SK-MEL-5 (cell line): ENCODE measurements around the gene ITGA11. TPM values are rescaled to one million over a fixed set of nuclear protein-coding genes. Genes with fewer than 3 reads are reported as not detected.

ENCODE experiments used
- DNase-seq: peaks from one replicate; pipeline ENCODE4 v3.0.0-alpha.2; 2016; ENCODE audit warnings: low read depth, low spot score
- in situ Hi-C: cut with HindIII; loops from 2 replicates; pipeline ENCODE4 v1.10.0; 2016; ENCODE audit warnings: low sequenced_read_pairs, high pct_unique_total_duplicates, low pct_unique_long_range_greater_than_20kb
- total RNA-seq: library from RNA; depleted of rRNA; stranded (reverse); fragments of >200 nt; shearing (Covaris generic); gene quantifications from 2 replicates; pipeline ENCODE4 v1.2.3, GENCODE V29; 2014

ITGA11 gene
- total RNA-seq, 1 experiment from 2014 or later: not detected

- in situ Hi-C loops: no loop called here
- DNase-seq: no peak
Measured at GRCh38 chr15:68335655-68336054, 96.3 kb downstream of the ITGA11 start.

GRCh38 chr15:68335251-68335650 is 96.7 kb downstream of the ITGA11 start:
- in situ Hi-C loops: no loop called here
- DNase-seq: peak; percentile 13

- DNase-seq: peak; percentile 15
- in situ Hi-C loops: no loop called here
Measured at GRCh38 chr15:68334661-68335124, 97.3 kb downstream of the ITGA11 start.

GRCh38 chr15:68333775-68334470 is 98.0 kb downstream of the ITGA11 start:
- in situ Hi-C loops: no loop called here
- peak; percentile 13 for DNase-seq

GRCh38 chr15:68332266-68332665 is 99.7 kb downstream of the ITGA11 start:
- in situ Hi-C loops: no loop called here
- DNase-seq: no peak

GRCh38 chr15:68330901-68331300 is 101.1 kb downstream of the ITGA11 start:
- no peak for DNase-seq
- in situ Hi-C loops: no loop called here

- no peak for DNase-seq
- in situ Hi-C loops: no loop called here
Measured at GRCh38 chr15:68330416-68330815, 101.5 kb downstream of the ITGA11 start.

GRCh38 chr15:68328964-68329363 is 103.0 kb downstream of the ITGA11 start:
- DNase-seq: no peak
- in situ Hi-C loops: no loop called here

GRCh38 chr15:68328443-68328842 is 103.5 kb downstream of the ITGA11 start:
- in situ Hi-C loops: no loop called here
- no peak for DNase-seq

GRCh38 chr15:68326711-68327354 is 105.1 kb downstream of the ITGA11 start:
- no peak for DNase-seq
- in situ Hi-C loops: no loop called here

GRCh38 chr15:68325726-68326125 is 106.2 kb downstream of the ITGA11 start:
- DNase-seq: no peak
- in situ Hi-C loops: no loop called here

GRCh38 chr15:68322796-68323195 is 109.2 kb downstream of the ITGA11 start:
- DNase-seq: no peak
- in situ Hi-C loops: no loop called here

- DNase-seq: no peak
- in situ Hi-C loops: no loop called here
Measured at GRCh38 chr15:68321229-68321628, 110.7 kb downstream of the ITGA11 start.

- in situ Hi-C loops: no loop called here
- DNase-seq: no peak
Measured at GRCh38 chr15:68319997-68320396, 112.0 kb downstream of the ITGA11 start.

GRCh38 chr15:68318931-68319909 is 112.7 kb downstream of the ITGA11 start:
- DNase-seq: no peak
- in situ Hi-C loops: no loop called here

GRCh38 chr15:68318008-68318835 is 113.7 kb downstream of the ITGA11 start:
- in situ Hi-C loops: no loop called here
- no peak for DNase-seq

- no peak for DNase-seq
- in situ Hi-C loops: no loop called here
Measured at GRCh38 chr15:68317281-68318007, 114.5 kb downstream of the ITGA11 start.
